K562 (cell line): ENCODE measurements around the gene SH3BP5L. TPM values are rescaled to one million over a fixed set of nuclear protein-coding genes. Genes with fewer than 3 reads are reported as not detected.

ENCODE experiments used
- BMI1 ChIP-seq: fragments of 150-350 bp; IDR thresholded peaks from 2 replicates; pipeline ENCODE4 v1.6.1; 2014; ENCODE audit warnings: low read length
- CCNT2 ChIP-seq: IDR thresholded peaks from 2 replicates; pipeline ENCODE4 v1.6.1; 2011; ENCODE audit warnings: borderline replicate concordance, low read depth, mild to moderate bottlenecking, moderate library complexity, mixed read lengths, low read length; ENCODE audit not compliant: insufficient read length; ENCODE audit errors: extremely low read depth
- EP300 ChIP-seq: IDR thresholded peaks from 2 replicates; pipeline ENCODE4 v1.6.1; 2012; ENCODE audit warnings: low read length, improper control_type of control experiment
- GTF2A2 ChIP-seq: IDR thresholded peaks from 2 replicates; pipeline ENCODE4 v1.6.1; 2016; ENCODE audit warnings: mild to moderate bottlenecking, missing genetic modification characterization, missing compliant biosample characterization
- HDAC8 ChIP-seq: fragments of 450-650 bp; IDR thresholded peaks from 2 replicates; pipeline ENCODE4 v1.6.1; 2016; ENCODE audit warnings: mild to moderate bottlenecking, missing genetic modification characterization, moderate library complexity, missing compliant biosample characterization
- HMGXB4 ChIP-seq: sonication (generic); formaldehyde crosslinking; IDR thresholded peaks from 2 replicates; pipeline ENCODE4 v1.8.1; 2023; ENCODE audit warnings: mild to moderate bottlenecking, missing genetic modification reagents
- HNRNPL ChIP-seq: fragments of 200-400 bp; formaldehyde crosslinking; IDR thresholded peaks from 2 replicates; pipeline ENCODE4 v1.6.1; 2017; ENCODE audit warnings: low read depth, mild to moderate bottlenecking, low read length
- PHF20 ChIP-seq: fragments of 450-650 bp; IDR thresholded peaks from 2 replicates; pipeline ENCODE4 v1.6.1; 2018; ENCODE audit not compliant: partially characterized antibody
- SP2 ChIP-seq: IDR thresholded peaks from 2 replicates; pipeline ENCODE4 v1.6.1; 2011; ENCODE audit warnings: mild to moderate bottlenecking, low read depth, low read length, moderate library complexity; ENCODE audit not compliant: poor library complexity, severe bottlenecking; ENCODE audit errors: extremely low read depth
- TGIF2 ChIP-seq: sonication (generic); formaldehyde crosslinking; IDR thresholded peaks from 2 replicates; pipeline ENCODE4 v1.8.1; 2022; ENCODE audit warnings: mild to moderate bottlenecking, missing genetic modification reagents, moderate library complexity
- XRCC4 ChIP-seq: IDR thresholded peaks from one replicate; pipeline ENCODE4 v1.6.1; 2011; ENCODE audit not compliant: insufficient read depth, insufficient read length; ENCODE audit errors: extremely low read depth
- ZBTB49 ChIP-seq: sonication (generic); formaldehyde crosslinking; IDR thresholded peaks from 2 replicates; pipeline ENCODE4 v1.8.0; 2022; ENCODE audit warnings: missing genetic modification reagents, mild to moderate bottlenecking, borderline replicate concordance
- ZNF197 ChIP-seq: fragments of 200-800 bp; sonication (Bioruptor generic); IDR thresholded peaks from 2 replicates; pipeline ENCODE4 v1.6.1; 2016; ENCODE audit warnings: low read depth, missing genetic modification characterization, missing compliant biosample characterization
- ZNF224 ChIP-seq: sonication (generic); formaldehyde crosslinking; IDR thresholded peaks from 2 replicates; pipeline ENCODE4 v1.8.0; 2022; ENCODE audit warnings: mild to moderate bottlenecking, missing genetic modification reagents
- ZNF239 ChIP-seq: fragments of 250-450 bp; sonication (Bioruptor Pico); IDR thresholded peaks from 2 replicates; pipeline ENCODE4 v1.4.0; 2020; ENCODE audit warnings: mild to moderate bottlenecking
- ZNF282 ChIP-seq: sonication (generic); formaldehyde crosslinking; IDR thresholded peaks from 2 replicates; pipeline ENCODE4 v1.8.1; 2023; ENCODE audit warnings: missing genetic modification reagents
- ZNF3 ChIP-seq: fragments of 250-450 bp; sonication (Bioruptor Pico); IDR thresholded peaks from 2 replicates; pipeline ENCODE4 v1.5.0; 2021; ENCODE audit warnings: mild to moderate bottlenecking, moderate library complexity
- ZNF384 ChIP-seq: IDR thresholded peaks from 2 replicates; pipeline ENCODE4 v1.6.1; 2012; ENCODE audit warnings: low read depth, low read length, improper control_type of control experiment
- ZNF41 ChIP-seq: fragments of 250-450 bp; sonication (Bioruptor Pico); conservative IDR thresholded peaks from 2 replicates; pipeline ENCODE4 v1.4.0; 2020; ENCODE audit warnings: mild to moderate bottlenecking
- polyA plus RNA-seq, 8 experiments: library from polyadenylated mRNA; depleted of rRNA in 4 of 8; stranded (reverse) in 5 of 8; unstranded in 3 of 8; fragments of >200 nt; fragmentation: Nextera tagmentation in 2 of 8; fragmentation: Illumina TruSeq in 1 of 8; extraction: Ambion mirVana in 2 of 8; extraction: Trizol in 1 of 8; gene quantifications; 2 replicates each; pipeline versions ENCODE4 v1.2.1 to v1.2.3, GENCODE V29; 2011 to 2014; ENCODE audit warnings: inconsistent platforms in 1 of 8, missing spikeins in 1 of 8
- total RNA-seq, 7 experiments: library from RNA; depleted of rRNA in 6 of 7; stranded (reverse); fragments of >200 nt in 6 of 7; fragmentation: Illumina TruSeq in 2 of 7; extraction: Trizol in 2 of 7; gene quantifications; 2 replicates each; pipeline versions ENCODE4 v1.2.1 to v1.2.3, GENCODE V29; 2011 to 2021; ENCODE audit warnings: low replicate concordance in 1 of 7
- TF ChIP-seq, protein P1 (sequence below): fragments of 250-450 bp; sonication (Bioruptor Pico); IDR thresholded peaks from 2 replicates; pipeline ENCODE4 v1.8.0; 2022; ENCODE audit warnings: moderate library complexity, mild to moderate bottlenecking, inconsistent platforms
- TF ChIP-seq, protein P2 (sequence below): fragments of 250-450 bp; sonication (Bioruptor Pico); IDR thresholded peaks from 2 replicates; pipeline ENCODE4 v1.9.0; 2021; ENCODE audit warnings: mild to moderate bottlenecking, inconsistent platforms

The SH3BP5L gene
- total and polyA plus RNA-seq, 9 of the 15 experiments (the other 6 are each of a cell fraction or from before 2014, with no cell fraction given), result 1.9 to 26.5 (median 15.8) TPM

GRCh38 chr1:248872752-248873408, 47.2 kb upstream of the SH3BP5L start (continued):
- 0 out of 2 replicates have a peak, but pooled peaks have one; percentile 21 for TF ChIP-seq HMGXB4
- TF ChIP-seq HDAC8 (tag), result peak; percentile 34; the same call in 1 of the 2 replicates
- TF ChIP-seq BMI1, result no peak
- TF ChIP-seq, protein P1, sequence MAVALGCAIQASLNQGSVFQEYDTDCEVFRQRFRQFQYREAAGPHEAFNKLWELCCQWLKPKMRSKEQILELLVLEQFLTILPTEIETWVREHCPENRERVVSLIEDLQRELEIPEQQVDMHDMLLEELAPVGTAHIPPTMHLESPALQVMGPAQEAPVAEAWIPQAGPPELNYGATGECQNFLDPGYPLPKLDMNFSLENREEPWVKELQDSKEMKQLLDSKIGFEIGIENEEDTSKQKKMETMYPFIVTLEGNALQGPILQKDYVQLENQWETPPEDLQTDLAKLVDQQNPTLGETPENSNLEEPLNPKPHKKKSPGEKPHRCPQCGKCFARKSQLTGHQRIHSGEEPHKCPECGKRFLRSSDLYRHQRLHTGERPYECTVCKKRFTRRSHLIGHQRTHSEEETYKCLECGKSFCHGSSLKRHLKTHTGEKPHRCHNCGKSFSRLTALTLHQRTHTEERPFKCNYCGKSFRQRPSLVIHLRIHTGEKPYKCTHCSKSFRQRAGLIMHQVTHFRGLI (CRISPR knock-in tag), result no peak
- no peak for TF ChIP-seq ZNF384
- TF ChIP-seq ZNF282 (CRISPR knock-in tag), result no peak
- no peak for TF ChIP-seq PHF20
- peak; percentile 34; the same call in 1 of the 2 replicates for TF ChIP-seq EP300
- no peak for TF ChIP-seq XRCC4
- no peak for TF ChIP-seq ZNF197 (CRISPR knock-in tag)
- TF ChIP-seq ZNF3 (CRISPR knock-in tag), result no peak
- no peak for TF ChIP-seq ZNF224 (CRISPR knock-in tag)
- no peak for TF ChIP-seq ZNF41
- TF ChIP-seq, protein P2, sequence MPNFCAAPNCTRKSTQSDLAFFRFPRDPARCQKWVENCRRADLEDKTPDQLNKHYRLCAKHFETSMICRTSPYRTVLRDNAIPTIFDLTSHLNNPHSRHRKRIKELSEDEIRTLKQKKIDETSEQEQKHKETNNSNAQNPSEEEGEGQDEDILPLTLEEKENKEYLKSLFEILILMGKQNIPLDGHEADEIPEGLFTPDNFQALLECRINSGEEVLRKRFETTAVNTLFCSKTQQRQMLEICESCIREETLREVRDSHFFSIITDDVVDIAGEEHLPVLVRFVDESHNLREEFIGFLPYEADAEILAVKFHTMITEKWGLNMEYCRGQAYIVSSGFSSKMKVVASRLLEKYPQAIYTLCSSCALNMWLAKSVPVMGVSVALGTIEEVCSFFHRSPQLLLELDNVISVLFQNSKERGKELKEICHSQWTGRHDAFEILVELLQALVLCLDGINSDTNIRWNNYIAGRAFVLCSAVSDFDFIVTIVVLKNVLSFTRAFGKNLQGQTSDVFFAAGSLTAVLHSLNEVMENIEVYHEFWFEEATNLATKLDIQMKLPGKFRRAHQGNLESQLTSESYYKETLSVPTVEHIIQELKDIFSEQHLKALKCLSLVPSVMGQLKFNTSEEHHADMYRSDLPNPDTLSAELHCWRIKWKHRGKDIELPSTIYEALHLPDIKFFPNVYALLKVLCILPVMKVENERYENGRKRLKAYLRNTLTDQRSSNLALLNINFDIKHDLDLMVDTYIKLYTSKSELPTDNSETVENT (CRISPR knock-in tag), result 0 out of 2 replicates have a peak, but pooled peaks have one; percentile 35
- no peak for TF ChIP-seq GTF2A2 (tag)
- no peak; the same call in 1 of the 2 replicates for TF ChIP-seq ZNF239 (CRISPR knock-in tag)
- no peak for TF ChIP-seq HNRNPL
- no peak for TF ChIP-seq CCNT2
- no peak for TF ChIP-seq SP2
- TF ChIP-seq TGIF2, result no peak
- no peak for TF ChIP-seq ZBTB49 (CRISPR knock-in tag)
